Measurements from ENCODE around the gene AS3MT. TPM values are rescaled to one million over a fixed set of nuclear protein-coding genes. Genes with fewer than 3 reads are reported as not detected.

The AS3MT gene
- total RNA-seq, 2 experiments from 2014 or later, result 0.52 to 0.68 TPM

DNA sequence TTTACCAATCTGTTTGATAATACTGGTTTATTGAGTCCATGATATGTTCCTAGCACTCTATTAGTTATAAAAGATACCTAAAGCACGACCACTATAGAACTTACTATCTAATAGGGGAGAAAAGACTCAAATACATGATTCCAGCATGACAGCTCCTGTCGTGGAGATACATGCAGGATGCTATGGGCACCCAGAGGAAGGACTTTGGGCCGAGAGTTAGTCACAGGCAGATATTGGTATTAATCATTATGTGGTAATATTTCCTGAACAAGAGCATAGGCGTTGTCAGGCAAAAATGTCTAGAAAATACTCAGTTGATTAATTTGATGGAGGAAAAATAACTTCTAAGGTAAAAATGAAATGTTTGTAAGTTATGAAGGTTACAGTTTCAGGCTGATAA lies 80.6 kb downstream of the AS3MT start:
- H3K4me1 Mint-ChIP-seq (ENCODE audit: low read depth), result no peaks in the 10 kb centered on the region
- ChIA-PET POLR2A (no interaction called here), CTCF (interaction anchor here (2.0 kb wide), 1 partner anchor 32 kb away, joined by 4 read pairs; the partner anchor contains the start of gene CNNM2)
- H3K9me3 Mint-ChIP-seq (ENCODE audit: insufficient read depth), result no peaks in the 10 kb centered on the region
- H3K27me3 Mint-ChIP-seq (ENCODE audit: low read depth), result no peaks in the 10 kb centered on the region
- H3K36me3 Mint-ChIP-seq (ENCODE audit: low read depth), result no peaks in the 10 kb centered on the region
- ATAC-seq (no peak), DNase-seq (no peak)
- no peak overlapping the region for H3K27ac Mint-ChIP-seq
- no peak overlapping the region for H3K4me3 Mint-ChIP-seq

DNA sequence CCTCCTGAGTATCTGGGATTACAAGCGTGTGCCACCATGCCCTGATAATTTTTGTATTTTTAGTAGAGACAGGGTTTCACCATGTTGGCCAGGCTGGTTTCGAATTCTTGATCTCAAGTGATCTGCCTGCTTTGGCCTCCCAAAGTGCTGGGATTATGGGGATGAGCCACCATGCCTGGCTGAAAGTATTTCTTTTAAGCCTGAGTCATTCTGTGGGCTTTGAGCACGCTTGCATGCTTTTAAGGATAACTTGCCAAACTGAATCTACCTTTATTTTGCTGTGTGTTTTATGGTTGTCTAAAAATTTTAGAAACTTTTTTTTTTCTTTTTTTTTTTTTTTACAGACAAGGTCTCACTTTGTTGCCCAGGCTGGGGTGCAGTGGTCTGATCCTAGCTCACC lies 82.0 kb downstream of the AS3MT start:
- Mint-ChIP-seq H3K27ac (no peak overlapping the region), H3K4me1 (ENCODE audit: low read depth) (no peaks in the 10 kb centered on the region), H3K27me3 (ENCODE audit: low read depth) (no peaks in the 10 kb centered on the region), H3K4me3 (no peak overlapping the region), H3K36me3 (ENCODE audit: low read depth) (no peaks in the 10 kb centered on the region), H3K9me3 (ENCODE audit: insufficient read depth) (no peaks in the 10 kb centered on the region)
- ATAC-seq, result no peak
- ChIA-PET CTCF (interaction anchor here (0.8 to 2.0 kb wide), 2 partner anchors 32 to 33 kb away, joined by 3 to 4 read pairs; partner anchors contain the start of gene CNNM2), POLR2A (no interaction called here)
- no peak for DNase-seq

Other genes with a start within 250 kb of the AS3MT start
- 10 to 100 TPM; 45.0 to 47.1 TPM for gene TRIM8, start 225.0 kb upstream of the AS3MT start, total RNA-seq
- 1 to 10 TPM; 4.7 to 5.2 TPM for gene ARL3, start 155.1 kb upstream of the AS3MT start, total RNA-seq
- gene SFXN2, start 154.8 kb upstream of the AS3MT start, total RNA-seq, result 10 to 100 TPM; 22.2 TPM
- gene WBP1L, start 125.5 kb upstream of the AS3MT start, total RNA-seq, result 10 to 100 TPM; 25.7 to 25.9 TPM
- gene CYP17A1, start 32.1 kb upstream of the AS3MT start, total RNA-seq, result not detected
- gene BORCS7, start 15.2 kb upstream of the AS3MT start, total RNA-seq, result 10 to 100 TPM; 10.4 to 11.2 TPM
- 1 to 10 TPM; 7.7 to 8.1 TPM for gene CNNM2, start 48.8 kb downstream of the AS3MT start, total RNA-seq

Data from activated CD8-positive, alpha-beta T cell treated with anti-CD3 and anti-CD28 coated beads, Interleukin-2, amount 10 ng/mL, durations not matched to agents 7 days and 5 days (primary cell).